Activated naive CD4-positive, alpha-beta T cell (primary cell): ENCODE data around the gene PRR23B.
"Not testable (repeated sequence)": the region's sequence is repeated elsewhere in the genome, so short reads cannot be mapped to it uniquely, and the experiment has no call there.

Source experiments
- DNase-seq, 4 experiments: peaks; one replicate each; lab custom pipeline; 2025; lab: John Stamatoyannopoulos, UW

Gene PRR23B

DNA sequence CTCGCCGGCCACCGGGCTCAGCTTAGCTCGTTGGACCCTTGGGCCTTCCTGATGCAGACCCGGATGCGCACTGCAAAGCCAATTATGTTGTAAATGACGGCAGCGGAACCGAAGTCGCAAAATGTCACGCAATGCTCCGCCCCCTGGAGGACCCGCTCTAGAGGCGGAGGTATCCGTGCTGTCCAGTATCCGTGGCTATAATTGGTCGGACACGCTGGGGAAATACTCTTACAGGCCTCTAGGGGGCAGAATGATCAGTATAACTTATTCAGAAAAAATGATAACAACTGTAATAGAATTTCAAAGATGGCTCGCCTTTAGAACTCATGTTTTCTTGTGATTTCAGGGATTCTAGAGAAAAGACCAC, at the start of gene PRR23B:
TSS of gene PRR23B (minus strand) at position 59 of the 367 bp plus-strand sequence. CDS start 265 bp downstream, outside the sequence.
- DNase-seq, result no peak

DNA sequence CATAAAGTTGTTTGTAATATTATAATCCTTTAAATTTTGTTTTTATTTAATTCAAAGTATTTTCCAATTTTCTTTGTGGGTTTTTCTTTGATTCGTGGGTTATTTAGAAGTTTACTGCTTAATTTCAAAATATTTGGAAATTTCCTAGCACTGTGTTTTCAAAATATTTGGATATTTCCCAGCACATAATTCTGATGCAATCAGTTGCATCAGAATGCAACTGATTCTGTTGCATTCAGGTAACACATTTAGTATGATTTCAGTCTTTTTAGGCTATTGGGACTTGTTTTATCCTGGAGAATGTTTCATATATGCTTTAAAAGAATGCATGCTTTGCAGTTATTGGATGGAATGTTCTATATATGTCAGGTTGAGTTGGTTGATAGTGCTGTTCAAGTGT, 42.2 kb upstream of the PRR23B start:
- DNase-seq, result no peak

DNA sequence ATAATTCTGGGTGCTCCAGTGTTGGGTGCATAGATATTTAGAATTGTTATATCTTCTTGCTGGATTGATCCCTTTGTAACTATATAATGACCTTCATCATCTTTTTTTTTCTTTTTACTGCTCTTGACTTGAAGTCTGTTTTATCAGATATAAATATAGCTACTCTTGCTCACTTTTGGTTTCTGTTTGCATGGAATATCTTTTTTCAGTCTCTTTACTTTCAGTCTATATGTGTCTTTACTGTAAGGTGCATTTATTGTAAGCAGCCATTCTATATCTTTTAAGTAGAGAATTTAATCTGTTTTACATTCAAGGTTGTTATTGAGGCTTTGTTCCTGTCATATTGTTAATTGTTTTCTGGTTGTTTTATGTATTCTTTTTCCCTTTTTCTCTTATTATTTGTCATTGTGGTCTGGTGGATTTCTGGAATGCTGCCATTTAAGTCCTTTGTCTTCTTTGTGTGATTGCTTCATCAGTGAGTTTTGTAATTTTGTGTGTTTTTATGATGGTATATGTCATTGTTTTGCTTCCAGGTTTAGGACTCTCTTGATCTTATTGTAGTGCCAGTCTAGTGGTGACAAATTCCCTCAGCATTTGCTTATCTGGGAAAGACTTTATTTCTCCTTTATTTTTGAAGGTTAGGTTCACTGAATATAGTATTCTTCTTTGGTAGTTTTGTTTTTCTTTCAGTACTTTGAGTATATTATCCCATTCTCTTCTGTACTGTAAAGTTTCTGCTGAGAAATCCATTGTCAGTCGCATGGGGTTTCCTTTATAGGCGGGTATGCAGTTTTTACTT, 32.3 kb upstream of the PRR23B start:
- no peak for DNase-seq

DNA sequence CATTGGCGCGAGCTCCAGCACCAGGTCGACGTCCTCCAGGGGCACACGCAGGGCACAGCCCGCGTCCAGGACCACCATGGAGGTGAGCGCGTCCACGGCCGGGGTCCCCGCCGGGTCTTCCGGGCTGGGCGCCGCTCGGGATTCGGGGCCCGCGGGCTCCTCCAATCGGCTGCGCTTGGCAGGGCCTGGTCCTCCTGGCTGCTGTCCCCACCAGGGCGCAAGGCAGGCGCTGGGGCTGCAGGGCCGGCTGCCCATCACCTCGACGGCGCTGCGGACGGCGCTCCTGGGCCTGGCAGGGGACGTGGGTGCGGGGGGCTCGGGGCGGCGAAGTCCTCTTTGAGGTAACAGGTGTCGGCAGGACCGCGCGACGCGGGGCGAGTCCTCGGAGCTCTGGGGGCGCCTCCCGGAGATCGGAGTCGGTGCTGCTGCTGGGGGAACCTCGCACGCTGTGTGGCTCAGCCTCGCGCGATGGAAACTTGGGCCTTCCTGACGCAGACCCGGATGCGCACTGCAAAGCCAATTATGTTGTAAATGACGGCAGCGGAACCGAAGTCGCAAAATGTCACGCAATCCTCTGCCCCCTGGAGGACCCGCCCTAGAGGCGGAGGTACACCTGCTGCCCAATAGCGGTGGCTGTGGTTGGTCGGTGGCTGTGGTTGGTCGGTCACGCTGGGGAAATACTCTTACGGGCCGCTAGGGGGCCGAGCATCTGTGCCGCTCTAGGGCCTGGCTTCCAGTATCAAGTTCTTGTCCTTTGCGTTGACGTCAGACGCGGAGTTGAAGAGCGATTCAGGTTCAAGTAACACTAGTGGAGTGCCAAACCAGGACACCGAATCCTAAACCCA, 23.9 kb upstream of the PRR23B start, which contains the start of gene PRR23C:
TSS of gene PRR23C (minus strand) at position 527 of the 845 bp plus-strand sequence. CDS start at position 255, 272 bp downstream.
- no peak for DNase-seq

DNA sequence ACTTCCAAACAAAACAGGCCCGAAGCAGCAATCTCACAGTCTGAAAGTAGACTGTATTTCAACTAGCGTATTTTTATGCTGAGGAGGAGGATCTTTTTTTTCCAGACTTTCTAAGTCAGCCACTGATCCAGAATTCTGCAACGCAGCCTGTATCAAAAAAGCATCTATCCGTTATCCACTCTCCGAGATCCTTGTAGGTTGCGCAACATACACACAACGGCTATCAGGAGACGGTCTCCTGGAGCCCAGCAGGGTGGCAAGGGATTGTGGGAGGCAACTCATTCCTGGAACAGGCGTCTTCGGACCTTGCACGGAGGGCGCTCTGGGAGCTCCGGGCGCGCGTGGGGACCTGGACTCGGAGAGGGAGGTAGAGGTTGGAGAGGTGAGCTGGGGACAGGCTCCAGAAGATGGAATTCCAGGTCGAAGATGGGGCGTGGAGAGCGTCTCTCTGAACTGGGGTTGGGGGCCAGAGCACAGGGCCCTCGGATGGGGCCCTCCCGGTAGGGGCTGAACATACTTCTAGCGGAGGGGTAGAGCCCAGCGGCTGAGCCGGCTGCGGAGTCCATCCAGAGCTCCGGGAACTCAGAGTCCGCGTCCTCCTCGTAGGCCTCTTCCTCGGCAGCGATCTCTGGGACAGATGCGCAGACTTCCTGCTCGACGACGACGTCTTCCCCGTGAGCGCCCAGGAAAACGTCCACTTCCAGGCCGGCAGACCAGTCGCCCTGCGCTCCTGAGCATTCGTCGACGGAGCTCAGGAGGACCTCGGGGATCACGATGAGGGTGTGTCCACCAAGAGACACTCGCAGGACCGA, 23.0 kb upstream of the PRR23B start:
- DNase-seq, result no peak

DNA sequence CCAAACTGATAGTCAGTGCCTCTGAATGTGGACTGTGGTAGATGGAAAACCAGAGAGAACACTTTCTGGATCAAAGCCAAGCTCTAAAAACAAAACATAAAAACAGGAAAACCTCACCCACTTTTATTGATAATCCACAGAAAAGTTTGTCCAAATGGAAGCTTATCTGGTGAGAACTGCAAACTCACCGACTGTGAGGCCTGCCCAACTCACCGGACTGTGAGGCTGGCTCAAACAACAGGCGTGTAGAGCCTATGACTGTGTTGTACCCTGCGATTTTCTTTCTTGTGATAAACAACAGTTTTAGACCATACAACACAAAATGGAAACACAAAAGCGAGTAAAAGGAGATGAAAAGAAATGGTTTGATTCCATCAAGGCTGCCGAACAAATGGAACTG, 16.8 kb upstream of the PRR23B start:
- no peak for DNase-seq

DNA sequence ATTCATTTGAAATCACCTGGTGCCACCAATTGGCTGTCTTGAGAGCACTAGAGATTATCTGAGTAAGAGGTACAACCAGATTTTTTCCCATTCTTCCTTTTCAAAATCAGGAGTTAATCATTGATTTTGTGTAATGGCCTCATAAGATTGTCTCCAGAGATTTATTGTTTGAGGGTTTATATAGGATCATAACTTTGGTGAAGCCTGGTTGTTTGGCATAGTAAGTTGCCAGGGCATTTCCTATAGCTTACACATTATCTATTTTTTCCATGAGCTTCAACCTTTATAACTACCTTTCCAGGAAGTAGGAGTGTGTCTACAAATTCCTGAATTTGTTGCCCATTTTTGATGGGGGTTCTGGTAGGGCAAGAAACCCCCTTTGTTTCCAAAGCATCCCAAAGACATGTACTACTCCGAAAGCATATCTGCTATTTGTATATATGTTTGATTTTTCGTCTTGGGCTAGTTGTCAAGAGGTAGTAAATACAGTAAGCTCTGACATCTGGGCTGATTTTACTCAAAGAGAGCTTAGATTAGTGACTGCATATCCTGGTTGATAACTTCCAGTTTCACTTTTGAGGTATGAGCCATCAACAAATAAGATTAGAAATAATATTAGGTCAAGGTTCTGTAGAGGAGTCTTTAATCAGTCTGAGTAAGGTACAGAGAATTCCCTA, 11.7 kb upstream of the PRR23B start:
- DNase-seq, result no peak

DNA sequence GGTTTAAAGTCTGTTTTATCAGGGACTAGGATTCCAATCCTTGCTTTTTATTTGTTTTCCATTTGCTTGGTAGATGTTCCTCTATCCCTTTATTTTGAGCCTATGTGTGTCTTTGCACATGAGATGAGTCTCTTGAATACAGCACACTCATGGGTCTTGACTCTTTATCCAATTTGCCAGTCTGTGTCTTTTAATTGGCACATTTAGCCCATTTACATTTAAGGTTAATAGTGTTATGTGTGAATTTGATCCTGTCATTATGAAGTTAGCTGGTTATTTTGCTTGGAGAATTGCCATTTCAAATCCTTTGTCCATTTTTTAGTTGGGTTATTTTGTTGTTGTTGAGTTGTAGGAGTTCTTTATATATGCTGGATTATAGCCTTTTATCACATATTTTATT, 9.8 kb upstream of the PRR23B start:
- not testable (repeated sequence) for DNase-seq

DNA sequence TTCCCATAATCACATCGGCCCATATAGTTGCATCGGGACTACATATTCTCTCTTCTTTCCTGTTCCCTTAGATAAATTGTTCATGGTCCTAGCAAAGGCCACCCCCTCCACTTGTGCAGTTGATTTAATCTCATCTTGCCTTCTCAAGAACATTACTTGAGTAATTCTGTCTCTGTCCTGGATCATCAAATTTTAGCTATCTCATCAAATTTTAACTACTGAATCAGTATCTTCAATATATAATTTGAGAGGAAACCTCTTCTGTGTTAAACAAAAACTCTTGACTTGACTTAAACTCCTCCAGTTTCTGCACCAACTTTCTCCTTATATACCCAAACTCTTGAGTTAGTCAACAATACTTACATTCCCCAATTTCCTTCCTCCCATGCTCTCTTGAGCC, 4.2 kb upstream of the PRR23B start:
- DNase-seq, result no peak

DNA sequence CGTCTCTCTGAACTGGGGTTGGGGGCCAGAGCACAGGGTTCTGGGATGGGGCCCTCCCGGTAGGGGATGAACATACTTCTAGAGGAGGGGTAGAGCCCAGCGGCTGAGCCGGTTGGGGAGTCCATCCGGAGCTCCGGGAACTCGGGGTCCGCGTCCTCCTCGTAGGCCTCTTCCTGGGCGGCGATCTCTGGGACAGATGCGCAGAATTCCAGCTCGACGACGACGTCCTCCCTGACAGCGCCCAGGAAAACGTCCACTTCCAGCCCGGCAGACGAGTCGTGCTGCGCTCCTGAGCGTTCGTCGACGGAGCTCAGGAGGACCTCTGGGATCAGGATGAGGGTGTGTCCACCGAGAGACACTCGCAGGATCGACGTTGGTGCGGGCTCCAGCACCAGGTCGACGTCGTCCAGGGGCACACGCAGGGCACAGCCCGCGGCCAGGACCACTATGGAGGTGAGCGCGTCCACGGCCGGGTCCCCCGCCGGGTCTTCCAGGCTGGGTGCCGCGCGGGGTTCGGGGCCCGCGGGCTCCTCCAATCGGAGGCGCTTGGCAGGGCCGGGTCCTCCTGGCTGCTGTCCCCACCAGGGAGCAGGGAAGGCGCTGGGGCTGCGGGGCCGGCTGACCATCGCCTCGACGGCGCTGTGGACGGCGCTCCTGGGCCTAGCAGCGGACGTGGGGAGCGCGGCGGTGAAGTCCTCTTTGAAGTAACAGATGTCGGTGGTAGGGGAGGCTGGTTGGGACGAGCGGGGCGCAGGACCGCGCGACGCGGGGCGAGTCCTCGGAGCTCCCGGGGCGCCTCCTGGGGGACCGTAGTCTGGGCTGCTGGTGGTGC, 474 bp downstream of the PRR23B start:
- DNase-seq, result no peak

DNA sequence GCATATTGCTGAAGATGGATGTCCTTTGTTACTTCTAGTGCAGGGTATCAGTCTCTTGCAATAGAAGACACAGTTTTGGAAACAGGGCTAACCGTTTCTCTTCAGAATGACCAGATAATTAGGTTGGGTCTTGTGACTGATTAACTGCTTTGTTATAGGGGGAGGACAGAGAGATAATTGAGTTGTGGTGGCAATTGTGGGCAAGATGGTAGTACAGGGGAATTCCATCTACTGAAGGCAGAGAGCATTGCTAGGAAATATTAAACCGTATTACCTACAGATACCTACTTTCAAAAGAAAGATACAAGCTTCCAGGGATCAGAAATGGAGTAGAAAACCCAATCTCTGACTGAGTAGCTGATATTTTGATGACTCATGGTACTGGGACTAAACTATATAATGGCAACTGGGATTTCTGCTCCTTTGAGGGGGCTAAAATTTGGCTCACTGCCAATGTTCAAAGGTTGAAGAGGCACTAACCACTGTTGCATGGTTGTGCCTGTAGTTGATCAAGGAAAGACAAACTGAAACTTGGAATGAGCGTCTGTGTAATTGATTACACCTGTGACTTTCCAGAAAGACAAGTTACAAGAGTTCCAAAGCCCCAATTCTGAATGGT, 4.2 kb downstream of the PRR23B start:
- no peak for DNase-seq

DNA sequence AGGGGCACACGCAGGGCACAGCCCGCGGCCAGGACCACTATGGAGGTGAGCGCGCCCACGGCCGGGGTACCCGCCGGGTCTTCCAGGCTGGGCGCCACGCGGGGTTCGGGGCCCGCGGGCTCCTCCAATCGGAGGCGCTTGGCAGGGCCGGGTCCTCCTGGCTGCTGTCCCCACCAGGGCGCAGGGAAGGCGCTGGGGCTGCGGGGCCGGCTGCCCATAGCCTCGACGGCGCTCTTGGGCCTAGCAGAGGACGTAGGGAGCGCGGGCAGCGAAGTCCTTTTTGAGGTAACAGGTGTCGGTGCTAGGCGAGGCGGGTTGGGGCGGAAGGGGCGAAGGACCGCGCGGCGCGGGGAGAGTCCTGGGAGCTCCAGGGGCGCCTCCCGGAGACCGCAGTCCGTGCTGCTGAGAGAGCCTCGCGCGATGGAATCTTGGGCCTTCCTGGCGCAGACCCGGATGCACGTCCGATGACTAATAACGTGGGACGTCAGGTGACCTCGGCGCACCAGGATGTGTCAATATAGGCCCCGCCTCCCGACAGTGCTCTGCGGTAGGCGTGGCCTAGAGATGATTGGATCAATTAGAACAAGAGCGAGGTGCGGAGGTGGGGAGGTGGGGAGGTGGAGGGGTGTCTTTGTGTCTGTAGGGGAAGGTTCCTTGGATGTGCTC, 14.5 kb downstream of the PRR23B start, which contains the start of gene PRR23A:
TSS of gene PRR23A (minus strand) at position 218 of the 666 bp plus-strand sequence. CDS start at position 218, 0 bp downstream.
- no peak for DNase-seq

DNA sequence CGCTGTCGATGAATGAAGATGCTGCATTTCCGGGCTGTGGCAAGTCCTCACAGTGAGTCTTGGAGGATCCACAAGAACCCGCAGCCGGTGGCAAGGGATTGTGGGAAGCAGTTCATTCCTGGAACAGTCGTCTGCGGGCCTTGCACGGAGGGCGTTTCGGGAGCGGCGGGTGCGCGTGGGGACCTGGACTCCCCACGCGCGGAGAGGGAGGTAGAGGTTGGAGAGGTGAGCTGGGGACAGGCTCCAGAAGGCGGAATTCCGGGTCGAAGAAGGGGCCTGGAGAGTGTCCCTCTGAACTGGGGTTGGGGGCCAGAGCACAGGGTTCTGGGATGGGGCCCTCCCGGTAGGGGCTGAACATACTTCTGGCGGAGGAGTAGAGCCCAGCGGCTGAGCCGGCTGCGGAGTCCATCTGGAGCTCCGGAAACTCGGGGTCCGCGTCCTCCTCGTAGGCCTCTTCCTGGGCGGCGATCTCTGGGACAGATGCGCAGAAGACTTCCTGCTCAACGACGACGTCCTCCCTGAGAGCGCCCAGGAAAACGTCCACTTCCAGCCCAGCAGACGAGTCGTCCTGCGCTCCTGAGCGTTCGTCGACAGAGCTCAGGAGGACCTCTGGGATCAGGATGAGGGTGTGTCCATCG, 15.3 kb downstream of the PRR23B start:
- DNase-seq, result no peak

DNA sequence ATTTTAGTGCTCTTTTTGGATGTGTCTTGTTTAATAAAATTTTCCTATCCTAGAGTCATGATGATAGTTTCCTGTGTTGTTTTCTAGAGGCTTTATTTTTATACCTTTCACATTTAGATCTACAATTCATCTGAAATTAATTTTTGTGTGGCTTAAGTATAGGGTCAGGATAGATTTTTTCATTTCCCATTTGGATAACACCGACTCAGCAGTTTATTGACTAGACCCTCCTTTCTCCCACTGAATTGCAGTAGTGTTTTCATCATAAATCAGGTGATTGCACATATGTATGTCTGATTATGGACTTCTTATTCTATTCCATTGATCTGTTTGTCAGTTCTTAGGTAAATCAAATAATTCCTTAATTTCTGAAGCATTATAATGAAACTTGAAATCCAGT, 25.0 kb downstream of the PRR23B start:
- DNase-seq, result no peak

DNA sequence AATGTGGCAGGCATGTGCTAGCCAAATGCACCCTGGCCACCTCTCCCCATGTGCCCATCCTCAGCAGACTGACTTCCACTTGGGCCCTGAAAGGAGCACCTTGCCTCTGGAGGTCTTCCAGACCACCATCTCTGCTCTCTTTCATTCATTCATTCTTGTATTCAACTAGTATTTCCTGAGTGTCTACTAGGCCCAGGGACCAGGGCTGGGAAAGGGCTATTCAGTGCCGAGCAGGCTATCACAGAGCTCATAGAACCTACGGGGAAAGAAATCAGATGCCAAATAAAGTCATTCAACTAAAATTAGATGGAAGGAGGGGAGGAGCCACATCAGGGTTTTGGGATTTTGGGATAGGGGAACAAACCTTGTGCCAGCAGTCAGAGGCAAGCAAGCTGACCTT, 33.5 kb downstream of the PRR23B start:
- no peak for DNase-seq

DNA sequence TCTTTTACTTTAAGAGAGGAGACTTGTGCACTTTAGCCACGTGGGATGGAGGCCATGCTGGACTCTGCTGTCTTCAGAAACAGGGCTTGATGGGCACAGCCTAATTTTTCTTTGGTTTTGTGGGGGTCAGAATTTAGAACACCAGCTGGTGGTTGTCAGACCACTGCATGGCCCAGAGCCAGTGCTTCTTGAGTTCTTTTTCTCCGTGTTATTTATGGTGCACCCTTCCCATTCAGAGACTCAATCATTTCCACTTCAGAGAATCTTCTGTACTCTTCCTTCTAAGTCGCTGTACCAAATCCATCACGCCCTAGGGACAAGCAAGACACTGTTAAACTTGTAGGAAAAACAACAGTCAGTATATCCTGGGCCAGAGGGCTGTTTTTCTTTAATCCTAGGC, 34.8 kb downstream of the PRR23B start:
- no peak for DNase-seq

DNA sequence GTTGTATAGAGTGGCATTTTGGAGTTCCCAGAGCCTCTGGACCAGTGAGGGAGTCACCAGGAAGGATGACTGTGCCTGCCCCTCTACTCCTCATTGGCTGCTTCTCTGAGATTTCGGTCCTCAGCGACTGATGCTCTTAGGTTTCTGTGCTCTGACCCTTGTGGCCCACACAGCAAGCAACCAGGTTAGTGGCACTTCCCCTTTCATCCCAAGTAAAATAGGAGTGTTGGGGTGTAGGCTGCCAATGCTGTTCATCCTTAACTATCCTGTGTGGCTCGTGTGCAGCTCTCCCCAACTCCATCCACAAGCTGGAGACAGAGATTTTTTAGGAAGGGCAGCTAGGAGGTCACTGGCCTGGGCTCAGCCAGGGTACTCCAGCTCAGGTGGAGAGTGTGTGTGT, 35.9 kb downstream of the PRR23B start:
- no peak for DNase-seq

DNA sequence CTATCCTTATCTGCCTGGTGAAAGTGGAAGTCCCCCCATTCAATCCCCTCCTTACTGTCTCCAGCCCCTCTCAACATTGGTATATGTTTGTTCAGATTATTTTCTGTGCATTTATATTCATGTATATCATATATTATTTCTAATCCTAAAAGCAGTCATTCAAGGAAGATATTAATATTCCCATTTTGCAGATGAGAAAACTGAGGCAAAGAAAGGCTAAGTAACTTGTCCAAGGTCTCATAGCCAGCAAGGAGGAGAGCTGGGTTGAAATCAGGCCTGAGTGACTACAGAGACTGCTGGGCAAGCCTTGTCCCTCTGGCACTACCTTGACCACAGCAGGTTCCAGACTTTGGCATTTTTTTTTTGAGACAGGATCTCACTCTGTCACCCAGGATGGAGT, 44.7 kb downstream of the PRR23B start:
- no peak for DNase-seq

DNA sequence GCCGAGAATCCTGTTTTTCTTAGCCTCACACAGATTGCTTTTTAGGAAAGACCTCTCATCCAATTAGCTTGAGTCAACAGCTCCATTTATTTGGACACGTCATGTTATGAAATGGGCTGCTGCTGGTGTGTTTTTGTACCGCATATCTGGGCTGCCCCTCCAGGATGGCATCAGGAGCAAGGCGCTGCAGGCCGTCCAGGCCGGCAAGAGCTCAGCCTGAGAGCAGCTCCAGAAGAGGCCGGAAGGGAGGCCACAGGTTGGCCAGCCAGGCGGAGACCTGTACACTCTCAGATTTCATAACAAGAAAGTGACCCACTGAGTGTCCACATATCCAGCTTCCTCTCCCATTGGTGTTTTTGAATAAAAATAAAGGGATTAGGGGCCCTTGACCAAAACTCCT, 45.4 kb downstream of the PRR23B start:
- DNase-seq, result no peak
